Hematopoietic multipotent progenitor cell treated with erythropoietin and hydrocortisone succinate and interleukin-3 and kit ligand, for 8 days (in vitro differentiated cells): ENCODE data around the gene CST6.
"Not testable (repeated sequence)": the region's sequence is repeated elsewhere in the genome, so short reads cannot be mapped to it uniquely, and the experiment has no call there.

Experiments used
- DNase-seq: peaks from one replicate; pipeline ENCODE4 v3.0.0-alpha.2; 2015

The CST6 gene

DNA sequence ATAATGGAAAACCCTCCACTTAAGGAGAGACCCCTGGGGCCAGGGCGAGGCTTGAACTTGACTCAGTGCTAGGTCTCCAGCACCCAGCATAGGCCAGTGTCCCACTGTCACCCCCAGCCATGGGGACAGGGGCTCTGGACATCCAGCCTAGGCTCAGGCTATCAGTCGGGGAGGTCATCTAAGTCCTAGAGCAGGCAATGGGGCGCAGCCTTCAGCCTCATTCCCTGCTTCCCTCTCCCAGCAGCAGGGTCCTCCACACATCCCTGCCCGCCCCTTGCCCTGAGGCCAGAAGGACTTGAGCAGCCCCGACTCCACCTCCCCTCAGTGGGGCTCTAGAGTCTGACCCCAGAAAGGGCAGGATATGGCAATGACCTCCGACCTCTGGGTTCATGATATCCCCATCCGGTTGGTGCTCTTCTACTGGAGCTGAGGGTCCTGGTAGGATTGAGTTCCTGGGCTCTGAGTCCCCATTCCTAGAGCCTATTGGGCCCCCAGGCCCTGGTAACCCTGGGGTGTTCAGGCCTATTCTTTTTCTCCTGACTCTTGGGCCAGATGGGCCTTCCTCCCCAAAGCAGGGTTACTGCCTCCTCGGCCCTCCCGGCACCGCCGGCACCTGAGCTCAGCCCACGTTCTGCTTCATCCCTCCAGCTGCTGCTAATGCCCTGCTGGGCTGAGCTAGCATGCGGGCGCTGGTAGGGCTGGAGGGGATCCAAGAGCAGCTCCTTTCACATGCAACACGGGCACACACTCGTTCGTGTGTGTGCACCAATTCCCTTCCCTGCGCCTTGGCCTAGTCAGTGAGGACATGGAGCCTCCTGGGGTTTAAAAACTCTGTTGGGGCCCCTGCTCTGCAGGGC lies 4.4 kb downstream of the CST6 start:
- DNase-seq = no peak

DNA sequence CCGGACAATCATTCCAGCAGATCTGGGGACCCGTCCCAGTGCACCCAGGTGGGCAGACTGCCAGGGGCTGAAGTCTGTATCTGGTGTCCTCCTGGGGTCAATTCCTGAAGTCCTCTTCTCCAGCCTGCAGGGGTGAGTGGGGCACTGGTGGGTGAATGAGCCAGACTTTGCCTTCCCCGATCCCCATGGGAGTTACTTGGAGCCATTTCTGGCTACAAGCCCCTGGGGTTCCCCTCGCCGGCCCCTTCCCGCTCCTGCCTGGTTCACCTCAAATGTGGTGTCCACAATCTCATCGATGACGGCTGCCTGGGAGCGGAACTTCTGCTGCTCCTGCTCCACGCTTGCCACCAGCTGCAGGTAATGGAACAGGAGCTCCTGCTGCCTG lies 5.0 kb downstream of the CST6 start:
- DNase-seq = no peak

DNA sequence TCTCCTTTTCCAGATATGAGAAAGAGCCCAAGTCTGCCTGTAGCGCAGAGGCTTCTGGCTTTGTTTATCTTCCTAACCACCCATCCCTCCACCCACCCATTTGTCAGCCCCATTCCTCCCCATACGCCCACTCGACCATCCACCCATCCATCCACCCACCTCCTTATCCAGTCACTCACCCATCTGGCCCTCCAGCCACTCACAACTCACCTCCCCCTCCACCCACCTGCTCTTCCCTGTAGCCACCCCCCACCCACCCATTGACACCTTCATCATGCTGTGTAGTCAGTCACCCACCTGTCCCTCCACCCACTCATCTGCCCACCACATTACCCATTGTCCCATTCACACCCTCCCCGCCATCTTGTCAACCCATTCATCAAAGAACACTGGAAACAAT lies 5.5 kb downstream of the CST6 start:
- DNase-seq = peak; percentile 50

DNA sequence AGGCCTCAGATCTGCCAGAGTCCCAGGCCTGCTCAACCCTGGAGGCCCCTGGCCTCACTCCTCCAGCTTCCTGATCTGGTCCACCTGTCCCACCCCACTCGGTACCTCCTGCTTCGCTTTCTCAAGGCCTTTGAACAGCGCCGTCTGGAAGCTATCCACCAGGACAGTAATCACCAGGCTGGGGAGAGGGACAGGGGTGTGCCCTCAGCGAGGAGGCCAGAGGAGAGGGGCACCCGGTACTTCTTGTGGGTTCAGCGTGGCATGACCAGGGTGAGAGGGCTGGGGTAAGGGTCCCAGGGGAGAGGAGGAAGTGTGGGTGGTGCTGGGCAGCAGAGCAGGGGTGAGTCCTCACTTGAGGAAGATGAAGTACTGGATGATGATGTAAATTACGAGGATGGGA lies 8.4 kb downstream of the CST6 start:
- DNase-seq = no peak

DNA sequence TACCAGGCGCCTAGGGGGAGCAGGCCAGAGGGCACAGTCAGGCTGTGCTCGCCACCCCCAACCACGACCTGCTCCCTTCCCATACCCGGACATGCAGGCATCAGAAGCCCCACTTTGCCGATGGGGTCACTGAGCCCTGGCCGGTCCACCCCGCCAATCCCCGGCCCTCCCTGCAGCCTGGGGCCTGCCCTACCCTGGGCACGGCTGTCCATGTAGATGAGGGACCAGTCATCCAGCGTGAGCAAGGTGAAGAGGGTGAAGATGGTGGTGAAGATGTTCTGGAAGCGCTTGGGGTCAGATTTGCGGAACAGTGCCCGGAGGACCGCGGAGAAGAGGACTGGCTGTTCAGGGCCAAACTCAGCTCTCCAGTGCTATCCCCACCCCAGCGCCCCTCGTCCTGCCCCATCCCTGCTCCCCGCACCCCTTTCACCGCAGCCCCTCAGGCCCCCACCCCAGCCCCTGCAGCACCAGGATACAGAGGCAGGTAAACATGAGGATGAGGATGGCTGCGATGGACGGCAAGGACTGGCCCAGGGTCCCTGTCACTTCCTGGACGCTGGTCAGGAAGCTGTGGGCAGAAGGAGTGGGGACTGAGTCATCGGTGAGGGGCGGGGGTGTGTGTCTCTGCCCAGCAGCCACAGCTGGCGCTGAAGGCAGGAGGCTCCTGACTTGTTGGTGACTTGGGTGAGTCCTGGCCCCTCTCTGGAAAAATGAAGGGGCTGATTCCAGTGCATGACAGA lies 9.0 kb downstream of the CST6 start:
- DNase-seq = peak; percentile 67

DNA sequence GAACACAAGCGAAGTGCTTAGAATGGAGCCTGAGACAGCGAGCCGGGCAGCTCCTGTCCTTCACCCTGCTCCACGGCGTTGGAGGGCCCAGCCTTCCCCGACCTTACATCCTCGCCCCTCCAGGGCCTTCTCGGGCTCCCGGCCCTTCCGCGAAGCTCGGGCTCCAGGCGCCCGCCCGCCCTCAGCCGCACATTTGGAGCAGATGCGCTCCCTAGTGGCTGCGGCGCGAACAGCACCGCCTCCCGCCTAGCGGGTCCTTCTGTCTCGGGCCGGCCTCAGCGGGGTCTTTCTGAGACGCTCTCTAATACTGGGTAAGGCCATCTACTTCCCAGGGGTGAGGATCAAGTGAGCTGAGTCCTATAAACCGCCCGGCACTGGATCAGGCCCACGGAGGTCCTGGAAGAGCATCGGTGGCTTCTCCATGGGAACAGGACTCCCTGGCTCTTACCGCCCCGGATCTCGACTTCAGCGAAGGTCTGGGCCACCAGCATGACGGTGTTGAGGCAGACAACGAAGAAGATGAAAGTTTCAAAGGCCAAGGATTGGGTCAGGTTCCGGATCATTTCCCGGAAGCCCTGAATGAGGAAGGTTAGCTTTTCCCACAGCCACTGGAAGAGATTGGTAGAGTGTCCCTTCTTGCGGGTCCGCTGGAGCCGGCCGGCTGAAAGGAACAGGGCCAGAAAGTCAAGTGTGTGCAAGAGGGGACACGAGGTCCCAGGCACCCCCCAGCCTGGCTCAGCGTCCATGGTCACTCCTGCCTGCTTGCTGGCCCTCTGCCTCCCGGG lies 10.8 kb downstream of the CST6 start:
- peak; percentile 70 for DNase-seq

DNA sequence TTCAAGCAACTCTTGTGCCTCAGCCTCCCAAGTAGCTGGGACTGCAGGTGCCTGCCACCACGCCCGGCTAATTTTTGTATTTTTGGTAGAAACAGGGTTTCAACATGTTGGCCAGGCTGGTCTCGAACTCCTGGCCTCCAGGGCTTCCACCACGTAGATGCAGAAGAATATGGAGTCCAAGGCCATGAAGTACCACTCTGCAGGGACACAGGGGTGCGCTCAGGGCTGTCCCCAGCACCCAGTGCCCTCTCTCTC lies 11.3 kb downstream of the CST6 start:
- not testable (repeated sequence) for DNase-seq

DNA sequence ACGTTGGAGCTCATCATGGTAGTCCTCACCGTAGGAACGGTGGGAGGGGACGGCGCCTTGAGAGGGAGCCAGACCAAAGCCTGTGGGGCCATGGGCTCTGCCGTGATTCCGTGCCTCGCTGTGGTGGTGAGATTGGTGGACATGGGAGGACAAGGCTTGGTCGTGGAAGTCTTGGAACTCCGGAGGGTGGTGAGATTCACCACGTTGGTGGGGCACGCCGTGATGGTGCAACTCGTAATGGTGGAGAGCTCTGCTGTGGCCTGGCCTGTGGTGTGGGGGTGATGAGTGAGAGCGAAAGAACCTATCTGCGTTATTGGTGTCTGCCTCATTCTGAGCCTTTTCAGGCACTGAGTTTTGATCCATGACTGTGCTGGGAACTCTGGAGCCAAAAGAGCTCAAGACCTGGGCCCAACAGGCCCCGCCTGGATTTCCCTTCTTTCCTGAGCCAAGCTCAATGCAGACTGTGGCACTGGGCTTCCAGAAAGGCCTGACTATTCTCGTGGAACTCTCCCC lies 14.3 kb downstream of the CST6 start, which contains the start of gene CATSPER1:
CATSPER1 (minus strand) TSS at position 463 of the 513 bp plus-strand sequence; CDS start at position 363, 100 bp downstream.
- no peak for DNase-seq

DNA sequence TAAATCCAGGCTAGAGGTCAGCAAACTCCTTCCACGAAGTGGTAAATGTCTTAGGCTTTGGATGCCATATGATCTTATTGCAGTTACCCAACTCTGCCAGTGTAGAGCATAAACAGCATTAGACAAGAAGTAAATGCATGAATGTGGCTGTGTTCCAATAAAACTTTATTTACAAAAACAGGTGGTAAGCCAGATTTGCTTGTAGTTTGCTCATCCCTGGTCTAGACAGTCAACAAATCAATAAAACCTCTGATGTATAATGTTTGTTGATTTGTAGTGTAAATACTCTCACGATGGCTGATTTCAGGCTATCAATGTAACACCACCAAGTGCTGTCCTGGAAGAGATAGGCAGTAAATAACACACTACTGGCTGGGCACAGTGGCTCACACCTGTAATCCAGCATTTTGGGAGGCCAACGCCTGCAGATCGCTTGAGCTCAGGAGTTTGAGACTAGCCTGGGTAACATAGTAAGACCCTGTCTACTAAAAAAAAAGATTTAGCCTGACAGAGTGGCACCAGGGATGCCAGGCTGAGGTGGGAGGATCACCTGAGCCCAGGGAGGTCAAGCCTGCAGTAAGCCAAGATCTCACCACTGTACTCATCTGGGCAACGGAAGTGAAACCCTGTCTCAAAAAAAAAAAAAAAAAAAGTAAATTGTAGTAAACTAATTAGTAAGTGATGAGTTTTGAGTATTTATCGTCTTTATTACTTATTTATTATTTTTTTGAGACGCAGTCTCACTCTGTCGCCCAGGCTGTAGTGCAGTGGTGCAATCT lies 21.3 kb downstream of the CST6 start:
- no peak for DNase-seq

DNA sequence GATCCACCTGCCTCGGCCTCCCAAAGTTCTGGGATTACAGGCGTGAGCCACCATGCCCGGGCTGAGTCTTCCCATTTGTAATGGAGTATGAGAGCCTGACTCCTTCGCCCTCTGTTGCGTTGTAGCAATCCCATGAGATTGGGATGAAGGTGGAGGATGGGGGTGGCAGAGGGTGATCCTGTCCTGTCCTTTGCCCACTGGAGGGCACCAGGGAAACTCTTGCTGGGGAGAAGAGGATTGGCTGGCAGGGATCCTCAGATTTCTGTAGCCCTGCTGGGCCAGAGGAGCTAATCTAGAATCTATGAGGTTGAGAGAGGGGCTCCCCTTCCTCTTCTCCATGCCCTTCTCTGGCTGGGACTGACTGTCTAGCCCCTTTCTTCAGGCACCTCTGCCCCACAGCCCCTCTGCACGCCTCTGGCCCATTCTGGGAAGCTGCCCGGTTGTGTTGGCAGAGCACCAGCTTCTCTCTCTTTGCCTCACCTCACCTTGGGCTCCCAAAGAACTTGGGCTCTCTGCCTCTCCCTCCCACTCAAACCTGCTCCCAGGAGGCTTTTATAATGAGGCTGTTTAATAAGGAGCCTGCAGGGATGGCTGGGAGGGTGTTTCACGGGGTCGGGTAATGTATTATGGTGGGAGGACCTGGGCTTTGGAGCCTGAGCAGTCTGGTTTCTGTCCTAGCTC lies 24.0 kb downstream of the CST6 start:
- no peak for DNase-seq

DNA sequence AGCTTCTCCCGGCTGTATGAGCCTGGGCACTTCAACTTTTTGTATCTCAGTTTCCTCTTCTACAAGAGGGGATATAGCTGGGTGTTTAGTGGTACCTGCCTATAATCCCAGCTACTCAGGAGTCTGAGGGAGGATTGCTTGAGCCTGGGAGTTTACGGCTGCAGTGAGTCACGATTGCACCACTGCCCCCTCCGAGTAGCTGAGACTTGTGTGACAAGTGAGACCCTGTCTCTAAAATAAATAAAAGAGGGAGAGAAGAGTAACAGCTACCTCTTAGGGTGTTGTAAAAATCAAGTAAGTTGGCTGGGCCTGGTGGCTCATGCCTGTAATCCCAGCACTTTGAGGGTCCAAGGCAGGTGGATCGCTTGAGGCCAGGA lies 24.5 kb downstream of the CST6 start:
- DNase-seq = no peak

DNA sequence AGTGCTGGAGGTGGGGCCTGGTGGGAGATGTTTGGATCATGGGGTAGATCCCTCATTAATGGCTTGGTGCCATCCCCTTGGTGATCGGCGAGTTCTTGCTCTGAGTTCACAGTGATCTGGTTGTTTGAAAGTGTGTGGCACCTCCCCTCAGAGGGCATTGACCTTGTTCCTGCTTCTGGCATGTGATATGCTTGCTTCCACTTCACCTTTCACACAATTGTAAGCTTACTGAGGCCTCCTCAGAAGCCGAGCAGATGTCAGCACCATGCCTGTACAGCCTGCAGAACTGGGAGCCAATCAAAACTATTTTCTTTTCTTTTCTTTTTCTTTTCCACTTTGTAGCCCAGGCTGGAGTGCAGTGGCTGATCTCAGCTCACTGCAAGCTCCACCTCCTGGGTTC lies 25.5 kb downstream of the CST6 start:
- DNase-seq = no peak

DNA sequence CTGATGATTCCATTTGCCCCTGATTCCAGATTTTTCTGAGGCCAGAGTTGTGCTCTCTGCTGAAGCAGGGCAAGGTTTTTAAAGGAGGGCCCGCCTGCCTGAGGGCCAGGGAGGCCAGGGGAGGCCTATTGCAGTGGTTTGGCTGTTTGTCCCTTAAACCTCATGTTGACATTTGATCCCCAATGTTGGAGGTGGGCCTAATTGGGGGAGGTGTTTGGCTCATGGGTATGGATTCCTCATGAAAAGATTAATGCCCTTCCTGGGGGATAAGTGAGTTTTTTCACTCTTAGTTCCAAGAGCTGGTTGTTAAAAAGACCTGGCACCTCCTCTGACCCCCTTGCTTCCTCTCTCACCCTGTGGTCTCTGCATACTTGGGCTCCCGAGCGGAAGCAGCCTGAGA lies 28.0 kb downstream of the CST6 start:
- no peak for DNase-seq

DNA sequence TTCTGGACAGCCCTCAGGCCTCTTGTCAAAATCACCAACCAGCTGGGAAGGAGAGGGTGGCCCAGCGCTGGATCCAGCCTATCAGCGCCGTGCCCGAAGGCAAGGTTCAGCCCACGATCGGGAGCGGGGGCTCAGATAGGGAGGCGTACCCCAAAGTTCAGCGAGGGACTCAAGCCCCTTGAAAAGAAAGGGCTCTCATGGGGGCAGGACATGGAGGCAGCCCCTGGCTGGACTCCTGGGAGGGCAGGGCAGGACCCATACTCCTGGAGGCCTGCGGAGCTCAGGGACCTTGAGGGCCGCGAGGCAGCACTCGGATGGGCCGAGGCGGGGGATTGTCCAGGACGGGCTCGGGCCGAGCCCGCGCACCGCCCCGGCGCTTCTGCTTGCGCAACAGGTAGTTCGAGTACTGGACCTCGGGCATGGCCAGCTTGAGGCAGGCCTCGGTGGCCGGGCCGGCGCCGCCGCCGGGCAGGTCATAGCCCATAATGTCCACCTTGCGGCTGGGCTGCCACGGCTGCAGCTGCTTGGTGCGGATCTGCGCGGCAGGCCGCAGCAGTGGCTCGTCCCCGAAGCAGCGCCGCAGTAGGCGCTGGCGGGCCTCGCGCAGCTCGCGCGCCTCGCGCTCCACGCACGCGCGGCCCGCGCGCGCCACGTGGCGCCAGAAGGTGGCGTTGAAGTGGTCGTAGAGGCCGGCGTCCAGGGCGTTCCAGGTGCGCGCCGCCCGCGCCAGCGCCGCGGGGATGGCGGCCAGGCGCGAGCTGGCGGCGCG lies 30.6 kb downstream of the CST6 start:
- no peak for DNase-seq

DNA sequence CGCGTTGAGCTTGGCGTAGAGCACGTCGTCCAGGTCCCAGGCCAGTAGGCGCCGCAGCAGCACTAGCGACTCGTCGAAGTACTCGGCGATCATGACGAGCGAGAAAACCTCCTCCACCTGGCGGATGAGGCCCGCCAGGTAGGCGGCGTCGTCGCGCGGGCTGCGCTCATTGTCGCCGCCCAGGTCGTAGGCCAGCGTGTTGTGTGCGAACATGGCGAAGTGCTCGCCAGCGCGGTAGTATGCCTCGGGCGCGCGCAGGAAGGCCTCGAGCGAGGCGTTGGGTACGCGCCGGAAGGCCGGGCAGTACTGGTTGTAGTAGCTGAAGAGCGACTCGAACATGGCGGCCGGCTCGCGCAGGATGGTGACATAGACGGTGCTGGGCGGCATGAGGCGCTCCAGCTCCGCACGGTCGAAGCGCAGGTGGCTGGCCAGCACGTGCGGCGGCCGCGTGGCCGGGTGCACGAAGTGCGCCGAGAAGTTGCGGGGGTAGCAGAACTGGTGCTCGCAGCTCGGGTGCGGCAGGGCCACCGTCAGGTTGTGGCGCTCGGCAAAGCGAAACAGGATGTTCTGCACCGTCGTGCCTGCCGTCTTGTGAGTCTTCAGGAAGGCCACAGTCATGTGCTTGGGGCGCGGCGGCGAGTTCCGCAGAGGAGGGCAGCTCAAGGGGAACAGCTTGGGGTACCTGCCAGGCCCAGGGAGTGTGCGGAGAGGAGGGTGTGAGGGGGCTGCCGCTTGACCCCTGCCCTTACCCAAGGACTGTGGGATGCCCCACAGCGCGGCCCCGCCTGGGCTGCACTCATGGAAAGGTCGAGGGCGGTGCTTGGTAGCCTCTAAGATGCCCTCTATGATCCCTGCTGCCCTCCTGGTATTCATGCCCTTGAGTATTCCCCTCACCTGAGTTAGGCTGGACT lies 31.4 kb downstream of the CST6 start:
- DNase-seq = no peak

DNA sequence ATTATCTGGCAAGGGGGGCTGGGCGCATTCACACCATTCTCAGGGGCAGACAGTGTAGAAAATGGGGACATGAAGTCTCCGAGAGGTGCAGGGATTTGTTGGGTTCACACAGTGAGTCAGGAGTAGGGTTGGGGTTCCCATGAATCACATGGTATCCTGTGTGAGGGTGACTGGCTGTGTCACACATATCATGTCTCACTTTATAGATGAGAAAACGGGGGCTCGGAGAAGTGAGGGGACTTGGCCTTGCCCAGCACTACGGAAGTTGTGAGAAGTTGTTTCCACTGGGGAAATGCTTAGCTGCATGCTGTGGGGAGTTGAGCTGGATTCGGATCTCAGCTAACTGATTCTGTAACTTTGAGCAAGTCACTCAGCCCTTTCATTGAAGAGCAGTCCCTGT lies 32.9 kb downstream of the CST6 start:
- no peak for DNase-seq

DNA sequence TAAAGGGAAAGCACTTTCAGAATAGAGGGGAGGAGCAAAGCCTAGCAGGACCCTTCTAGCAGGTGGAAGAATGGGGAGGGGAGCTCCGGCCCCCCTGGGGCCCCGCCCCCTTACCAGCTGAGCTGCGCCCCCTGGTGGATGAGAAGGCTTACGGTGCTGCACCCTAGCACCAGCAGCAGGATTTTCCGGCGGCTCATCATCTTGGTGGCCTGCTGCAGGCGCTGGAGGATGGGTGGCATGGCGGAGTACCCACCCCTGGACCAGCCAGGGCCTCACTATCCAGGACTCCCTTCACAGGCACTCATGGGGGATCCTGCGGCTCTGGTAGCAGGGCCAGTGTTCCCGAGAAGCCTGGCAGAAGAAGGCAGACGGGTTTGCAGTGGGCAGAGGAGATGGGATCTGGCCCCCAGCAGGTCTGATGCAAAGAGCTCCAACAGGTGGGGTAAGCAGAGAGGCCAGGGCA lies 33.4 kb downstream of the CST6 start:
- DNase-seq = peak; percentile 72

DNA sequence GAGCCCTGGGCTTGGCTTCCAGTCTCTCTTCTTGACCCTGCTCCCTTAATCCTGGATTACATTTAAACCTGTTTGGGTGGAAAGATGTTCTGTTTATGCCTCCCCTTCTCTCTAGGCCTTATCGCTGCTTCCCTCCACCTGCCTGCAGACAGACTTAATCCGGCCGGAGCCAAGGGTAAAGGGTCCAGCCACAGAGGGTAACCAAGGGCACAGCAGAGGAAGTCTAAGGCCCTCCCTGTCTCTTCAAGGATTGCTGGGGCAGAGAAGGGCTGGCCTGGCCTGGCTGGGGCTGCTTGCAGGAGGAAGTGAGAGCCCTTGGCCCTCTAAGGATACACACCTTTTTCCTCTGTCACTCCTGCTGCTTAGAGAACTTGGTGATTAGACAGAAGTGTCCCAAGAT lies 35.1 kb downstream of the CST6 start:
- no peak for DNase-seq

DNA sequence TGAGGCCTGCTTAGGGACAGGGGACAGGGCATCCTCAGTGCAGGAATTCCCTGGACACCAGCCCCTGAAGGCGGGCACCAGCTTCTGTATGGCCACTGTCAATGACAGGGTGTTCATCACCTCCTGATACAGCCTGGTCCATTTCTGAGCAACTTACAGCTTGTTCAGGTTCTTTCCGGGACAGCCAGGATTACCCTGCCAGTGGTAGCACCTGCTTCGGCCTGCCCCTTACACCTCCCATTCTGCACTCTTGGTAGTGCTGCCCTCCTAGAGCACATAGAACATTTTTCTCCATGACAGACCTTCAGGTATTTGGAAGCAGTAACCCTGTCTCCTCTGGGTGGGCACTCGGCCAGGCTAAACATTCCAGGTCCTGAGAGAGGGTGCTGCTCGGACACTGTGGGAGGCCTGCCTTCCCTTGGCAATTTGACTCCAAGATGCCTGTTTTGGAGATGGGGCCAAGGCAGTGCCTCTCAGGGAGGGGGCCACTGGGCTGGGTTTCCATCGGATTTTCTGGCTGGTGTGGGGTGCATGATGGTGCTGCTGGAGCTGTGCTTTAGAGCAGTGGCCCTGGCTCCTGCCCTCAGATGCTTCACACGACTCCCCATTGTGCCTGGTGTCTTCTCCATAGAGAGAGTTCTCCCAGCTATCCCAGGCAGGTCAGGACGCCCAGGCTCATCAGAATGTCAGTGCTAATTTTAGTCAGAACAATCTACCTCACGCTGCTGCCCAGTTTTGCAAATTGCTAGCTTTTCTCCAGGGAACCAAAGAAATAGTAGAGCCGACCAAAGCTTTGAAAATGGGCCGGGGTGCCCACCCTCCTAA lies 35.9 kb downstream of the CST6 start:
- no peak for DNase-seq
